C4-2B (cell line): ENCODE results near the gene ZNF695.
"Not testable (repeated sequence)": the region's sequence is repeated elsewhere in the genome, so short reads cannot be mapped to it uniquely, and the experiment has no call there.

ENCODE experiments used
- H3K27ac ChIP-seq: fragments of 450-650 bp; 2 replicates; pipeline ENCODE4 v1.5.1; 2017
- ZFX ChIP-seq: fragments of 450-650 bp; IDR thresholded peaks from 2 replicates; pipeline ENCODE4 v1.6.1; 2017
- TF ChIP-seq, protein P1 (sequence below): fragments of 450-650 bp; conservative IDR thresholded peaks from 2 replicates; pipeline ENCODE4 v1.5.1; 2017; ENCODE audit warnings: mild to moderate bottlenecking

The ZNF695 gene

DNA sequence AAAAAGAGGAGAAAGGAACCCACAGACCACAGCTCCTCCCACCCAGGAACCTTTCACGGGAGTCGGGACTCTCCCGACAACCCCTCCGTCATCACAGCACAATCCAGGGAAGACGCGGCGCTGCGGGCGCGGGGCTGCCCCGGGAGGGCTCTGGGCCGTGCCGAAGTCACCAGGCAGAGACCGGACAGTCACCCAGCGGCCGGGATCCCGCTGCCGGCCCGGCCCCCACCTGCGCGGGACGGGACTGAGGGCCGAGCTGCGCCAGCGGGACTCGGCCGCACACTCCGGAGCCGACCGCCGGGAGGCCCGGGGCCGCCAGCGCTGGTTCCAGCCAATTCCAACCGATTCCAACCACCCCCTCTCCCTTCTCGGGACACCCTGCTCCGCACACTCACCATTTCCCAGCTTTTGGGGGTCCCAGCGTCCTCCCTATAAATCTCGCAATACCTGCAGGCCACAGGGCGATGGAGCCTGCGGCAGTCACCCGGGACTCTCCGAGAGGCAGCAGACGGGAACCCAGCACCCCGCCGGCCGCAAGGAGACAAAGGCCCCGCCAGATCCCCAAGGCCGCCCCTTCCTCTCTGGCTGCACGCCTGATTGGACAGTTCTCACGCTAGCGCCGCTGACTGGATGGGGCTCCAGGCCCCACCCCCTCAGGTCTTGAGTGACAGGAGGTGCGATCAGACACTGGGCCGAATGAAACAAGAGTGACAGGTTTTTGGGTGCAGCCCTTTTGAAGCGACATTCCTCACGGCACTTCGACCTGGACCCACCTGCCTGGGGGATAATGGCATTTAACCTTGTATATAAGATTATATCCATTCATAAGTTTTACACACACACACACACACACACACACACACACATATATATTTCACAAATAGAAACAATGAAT lies at the start of gene ZNF695:
ZNF695 (minus strand) TSS at position 547 of the 895 bp plus-strand sequence; CDS start at position 398, 149 bp downstream.
- peak within 1 kb of the TSS; percentile 75 for H3K27ac ChIP-seq
- peak; percentile 91 for TF ChIP-seq ZFX
- TF ChIP-seq, protein P1, sequence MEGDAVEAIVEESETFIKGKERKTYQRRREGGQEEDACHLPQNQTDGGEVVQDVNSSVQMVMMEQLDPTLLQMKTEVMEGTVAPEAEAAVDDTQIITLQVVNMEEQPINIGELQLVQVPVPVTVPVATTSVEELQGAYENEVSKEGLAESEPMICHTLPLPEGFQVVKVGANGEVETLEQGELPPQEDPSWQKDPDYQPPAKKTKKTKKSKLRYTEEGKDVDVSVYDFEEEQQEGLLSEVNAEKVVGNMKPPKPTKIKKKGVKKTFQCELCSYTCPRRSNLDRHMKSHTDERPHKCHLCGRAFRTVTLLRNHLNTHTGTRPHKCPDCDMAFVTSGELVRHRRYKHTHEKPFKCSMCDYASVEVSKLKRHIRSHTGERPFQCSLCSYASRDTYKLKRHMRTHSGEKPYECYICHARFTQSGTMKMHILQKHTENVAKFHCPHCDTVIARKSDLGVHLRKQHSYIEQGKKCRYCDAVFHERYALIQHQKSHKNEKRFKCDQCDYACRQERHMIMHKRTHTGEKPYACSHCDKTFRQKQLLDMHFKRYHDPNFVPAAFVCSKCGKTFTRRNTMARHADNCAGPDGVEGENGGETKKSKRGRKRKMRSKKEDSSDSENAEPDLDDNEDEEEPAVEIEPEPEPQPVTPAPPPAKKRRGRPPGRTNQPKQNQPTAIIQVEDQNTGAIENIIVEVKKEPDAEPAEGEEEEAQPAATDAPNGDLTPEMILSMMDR = no peak

DNA sequence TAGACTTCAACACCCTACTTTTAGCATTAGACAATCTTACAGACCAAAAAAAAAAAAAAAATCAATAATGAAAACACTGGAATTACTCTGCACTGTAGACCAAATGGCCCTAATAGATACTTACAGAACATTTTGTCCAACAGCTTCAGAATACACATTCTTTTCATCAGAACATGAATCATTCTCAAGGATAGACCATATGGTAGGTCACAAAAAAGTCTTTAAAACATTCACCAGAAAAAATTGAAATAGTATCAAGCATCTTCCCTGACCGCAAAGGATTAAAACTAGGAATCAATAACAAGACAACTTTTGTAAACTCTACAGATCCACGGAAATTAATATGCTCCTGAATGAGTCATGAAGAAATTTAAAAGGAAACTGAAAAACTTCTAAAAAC lies 48.2 kb upstream of the ZNF695 start:
- TF ChIP-seq, protein P1 = no peak
- TF ChIP-seq ZFX = no peak
- H3K27ac ChIP-seq = no peak overlapping the region

DNA sequence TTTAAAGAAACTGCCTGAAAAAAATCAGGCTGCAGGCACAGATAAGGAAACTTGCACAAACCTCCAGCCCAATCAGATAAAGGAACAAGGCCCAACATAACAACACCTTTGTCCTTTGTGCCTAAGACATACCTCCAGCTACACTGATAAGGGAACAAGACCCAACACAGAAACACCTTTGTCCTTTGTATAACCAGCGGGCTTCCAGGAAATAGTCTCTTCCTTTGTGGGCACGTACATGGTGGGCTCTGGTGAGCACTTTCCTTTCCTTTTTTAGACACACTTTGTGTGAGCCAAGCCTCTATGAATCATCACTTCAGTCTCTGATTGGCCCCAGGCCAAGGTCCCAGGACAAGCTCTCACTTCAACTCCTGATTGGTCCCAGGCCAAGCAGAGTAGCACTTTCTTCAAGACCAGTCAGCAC lies 47.1 kb upstream of the ZNF695 start:
- TF ChIP-seq, protein P1 = no peak
- TF ChIP-seq ZFX = no peak
- no peak overlapping the region for H3K27ac ChIP-seq

- H3K27ac ChIP-seq = no peak overlapping the region
- TF ChIP-seq ZFX = no peak
- TF ChIP-seq, protein P1 = no peak
Observed at GRCh38 chr1:247047702-247048101, 39.8 kb upstream of the ZNF695 start.

DNA sequence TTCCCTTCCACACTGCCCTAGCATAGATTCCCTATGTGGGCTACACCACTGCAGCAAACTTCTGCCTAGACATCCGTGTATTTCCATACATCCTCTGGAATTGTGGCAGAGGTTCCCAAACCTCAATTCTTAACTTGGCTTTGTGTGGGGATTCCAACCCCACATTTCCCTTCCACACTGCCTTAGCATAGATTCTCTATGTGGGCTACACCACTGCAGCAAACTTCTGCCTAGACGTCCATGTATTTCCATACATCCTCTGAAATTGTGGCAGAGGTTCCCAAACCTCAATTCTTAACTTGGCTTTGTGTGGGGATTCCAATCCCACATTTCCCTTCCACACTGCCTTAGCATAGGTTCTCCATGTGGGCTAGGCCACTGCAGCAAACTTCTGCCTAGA lies 39.4 kb upstream of the ZNF695 start:
- no peak overlapping the region for H3K27ac ChIP-seq
- TF ChIP-seq, protein P1 = no peak
- TF ChIP-seq ZFX = no peak

DNA sequence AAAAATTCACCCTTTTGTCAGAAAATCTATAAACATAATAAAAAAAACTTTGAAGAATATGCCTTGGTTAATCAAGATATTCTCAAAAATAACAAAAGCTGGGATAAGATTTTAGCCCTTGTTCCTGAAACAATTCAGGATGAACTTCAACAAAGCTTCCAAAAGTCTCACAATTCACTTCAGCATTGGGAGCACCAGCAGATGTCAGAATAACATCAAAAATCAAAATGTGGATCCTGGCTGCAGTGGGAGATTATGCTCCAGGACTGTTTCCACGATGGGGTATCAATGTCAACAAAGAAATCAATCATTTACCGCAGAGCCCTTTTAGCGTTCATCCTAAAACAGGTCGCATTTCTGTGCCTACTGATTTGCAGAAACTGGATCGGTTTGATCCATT lies 35.5 kb upstream of the ZNF695 start:
- no peak overlapping the region for H3K27ac ChIP-seq
- no peak for TF ChIP-seq ZFX
- TF ChIP-seq, protein P1 = no peak

GRCh38 chr1:247037511-247038320 lies 29.9 kb upstream of the ZNF695 start:
- H3K27ac ChIP-seq = no peak overlapping the region
- no peak for TF ChIP-seq ZFX
- TF ChIP-seq, protein P1 = no peak

- not testable (repeated sequence) for H3K27ac ChIP-seq
Observed at GRCh38 chr1:247032306-247032705, 24.4 kb upstream of the ZNF695 start.

GRCh38 chr1:247024658-247025057 lies 16.8 kb upstream of the ZNF695 start:
- not testable (repeated sequence) for H3K27ac ChIP-seq
